ENCODE measurements around the gene IGFBP3.

DNA sequence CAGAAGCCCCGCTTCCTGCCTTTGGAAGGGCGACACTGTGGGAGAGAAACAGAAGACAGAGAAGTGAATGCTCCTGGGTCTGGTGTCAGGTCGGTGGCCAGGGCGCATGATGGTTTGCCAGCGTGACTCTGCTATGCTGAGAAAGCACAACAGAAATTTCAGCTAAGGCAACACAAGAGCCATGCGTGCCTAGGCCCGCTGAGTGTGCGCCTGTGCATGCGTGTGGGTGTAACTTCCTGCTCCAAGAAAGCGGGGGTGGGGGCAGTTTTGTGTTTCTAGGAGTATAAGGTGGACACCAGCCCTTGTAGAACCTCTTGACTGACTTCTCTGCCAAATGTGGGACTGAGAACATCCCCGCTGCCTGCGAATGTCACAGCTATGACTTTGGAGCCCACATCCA is 6.2 kb downstream of the IGFBP3 start:
- TF ChIP-seq GATA3 (IDR thresholded peaks at IDR 0.05; ENCODE audit: low read depth, low read length) = no peak
- TF ChIP-seq GATA2 (IDR thresholded peaks at IDR 0.05; ENCODE audit: low read depth, low read length) = no peak
